HEK293 (cell line): ENCODE results near the gene ZNF292.

Experiments
- BCL11A ChIP-seq: fragments of 450-650 bp; formaldehyde crosslinking; IDR thresholded peaks from 2 replicates; pipeline ENCODE4 v1.5.1; 2016; ENCODE audit warnings: low read depth, missing biosample characterization, missing genetic modification characterization
- GFI1B ChIP-seq: fragments of 450-650 bp; formaldehyde crosslinking; IDR thresholded peaks from 2 replicates; pipeline ENCODE4 v1.5.1; 2016; ENCODE audit warnings: missing biosample characterization, missing genetic modification characterization
- GLIS2 ChIP-seq: fragments of 450-650 bp; formaldehyde crosslinking; IDR thresholded peaks from 2 replicates; pipeline ENCODE4 v1.5.1; 2016; ENCODE audit warnings: missing biosample characterization, missing genetic modification characterization
- HOXA7 ChIP-seq: sonication (generic); formaldehyde crosslinking; IDR thresholded peaks from 2 replicates; pipeline ENCODE4 v1.8.1; 2022; ENCODE audit warnings: missing genetic modification reagents, borderline replicate concordance
- HOXD13 ChIP-seq: sonication (generic); formaldehyde crosslinking; IDR thresholded peaks from 2 replicates; pipeline ENCODE4 v1.8.0; 2022; ENCODE audit warnings: missing genetic modification reagents, borderline replicate concordance
- OSR2 ChIP-seq: fragments of 450-650 bp; formaldehyde crosslinking; IDR thresholded peaks from 2 replicates; pipeline ENCODE4 v1.5.1; 2016; ENCODE audit warnings: missing biosample characterization, missing genetic modification characterization
- OVOL3 ChIP-seq: fragments of 450-650 bp; formaldehyde crosslinking; IDR thresholded peaks from 2 replicates; pipeline ENCODE4 v1.5.1; 2016; ENCODE audit warnings: missing biosample characterization, missing genetic modification characterization
- ZBTB17 ChIP-seq: fragments of 450-650 bp; formaldehyde crosslinking; IDR thresholded peaks from 2 replicates; pipeline ENCODE4 v1.5.1; 2016; ENCODE audit warnings: missing biosample characterization, missing genetic modification characterization
- ZBTB7A ChIP-seq: fragments of 450-650 bp; formaldehyde crosslinking; IDR thresholded peaks from 2 replicates; pipeline ENCODE4 v1.5.1; 2016; ENCODE audit warnings: low read depth, missing biosample characterization, missing genetic modification characterization
- ZNF121 ChIP-seq: fragments of 450-650 bp; formaldehyde crosslinking; IDR thresholded peaks from 2 replicates; pipeline ENCODE4 v1.5.1; 2016; ENCODE audit warnings: missing biosample characterization, missing genetic modification characterization
- ZNF16 ChIP-seq: fragments of 450-650 bp; formaldehyde crosslinking; IDR thresholded peaks from 2 replicates; pipeline ENCODE4 v1.5.1; 2016; ENCODE audit warnings: low read depth, missing biosample characterization, missing genetic modification characterization
- ZNF248 ChIP-seq: fragments of 450-650 bp; formaldehyde crosslinking; IDR thresholded peaks from 2 replicates; pipeline ENCODE4 v1.5.1; 2017; ENCODE audit warnings: missing biosample characterization, missing genetic modification characterization
- ZNF324 ChIP-seq: fragments of 450-650 bp; formaldehyde crosslinking; IDR thresholded peaks from 2 replicates; pipeline ENCODE4 v1.5.1; 2016; ENCODE audit warnings: missing biosample characterization, missing genetic modification characterization
- ZNF354C ChIP-seq: fragments of 450-650 bp; formaldehyde crosslinking; IDR thresholded peaks from 2 replicates; pipeline ENCODE4 v1.5.1; 2016; ENCODE audit warnings: missing biosample characterization, missing genetic modification characterization, low read depth, borderline replicate concordance
- ZNF366 ChIP-seq: fragments of 450-650 bp; formaldehyde crosslinking; conservative IDR thresholded peaks from 2 replicates; pipeline ENCODE4 v1.5.1; 2016; ENCODE audit warnings: missing biosample characterization, missing genetic modification characterization
- ZNF394 ChIP-seq: fragments of 450-650 bp; formaldehyde crosslinking; IDR thresholded peaks from 2 replicates; pipeline ENCODE4 v1.5.1; 2016; ENCODE audit warnings: missing biosample characterization, missing genetic modification characterization, mild to moderate bottlenecking, moderate library complexity, borderline replicate concordance
- ZNF530 ChIP-seq: fragments of 450-650 bp; formaldehyde crosslinking; IDR thresholded peaks from 2 replicates; pipeline ENCODE4 v1.5.1; 2016; ENCODE audit warnings: low read depth, missing biosample characterization, missing genetic modification characterization
- ZNF555 ChIP-seq: fragments of 450-650 bp; formaldehyde crosslinking; conservative IDR thresholded peaks from 2 replicates; pipeline ENCODE4 v1.5.1; 2017; ENCODE audit warnings: missing biosample characterization, mild to moderate bottlenecking, missing genetic modification characterization, inconsistent platforms
- ZNF610 ChIP-seq: fragments of 450-650 bp; formaldehyde crosslinking; IDR thresholded peaks from 2 replicates; pipeline ENCODE4 v1.5.1; 2016; ENCODE audit warnings: missing biosample characterization, missing genetic modification characterization, borderline replicate concordance
- ZNF654 ChIP-seq: fragments of 450-650 bp; formaldehyde crosslinking; IDR thresholded peaks from 2 replicates; pipeline ENCODE4 v1.5.1; 2016; ENCODE audit warnings: low read depth, missing biosample characterization, missing genetic modification characterization
- ZNF658 ChIP-seq: fragments of 450-650 bp; formaldehyde crosslinking; IDR thresholded peaks from 2 replicates; pipeline ENCODE4; 2016; ENCODE audit warnings: missing biosample characterization, missing genetic modification characterization
- ZNF670 ChIP-seq: fragments of 450-650 bp; formaldehyde crosslinking; IDR thresholded peaks from 2 replicates; pipeline ENCODE4 v1.5.1; 2016; ENCODE audit warnings: missing biosample characterization, missing genetic modification characterization, low read depth
- ZNF701 ChIP-seq: fragments of 450-650 bp; formaldehyde crosslinking; IDR thresholded peaks from 2 replicates; pipeline ENCODE4 v1.5.1; 2016; ENCODE audit warnings: missing biosample characterization, missing genetic modification characterization
- ZNF76 ChIP-seq: fragments of 450-650 bp; formaldehyde crosslinking; IDR thresholded peaks from 2 replicates; pipeline ENCODE4; 2016; ENCODE audit warnings: low read depth, missing biosample characterization, missing genetic modification characterization, borderline replicate concordance
- ZNF768 ChIP-seq: fragments of 450-650 bp; formaldehyde crosslinking; IDR thresholded peaks from 2 replicates; pipeline ENCODE4 v1.5.1; 2018; ENCODE audit warnings: missing biosample characterization, mild to moderate bottlenecking, missing genetic modification characterization
- ZXDB ChIP-seq: fragments of 450-650 bp; formaldehyde crosslinking; IDR thresholded peaks from 2 replicates; pipeline ENCODE4 v1.5.1; 2016; ENCODE audit warnings: missing biosample characterization, missing genetic modification characterization
- TF ChIP-seq, protein P1 (sequence below): fragments of 450-650 bp; formaldehyde crosslinking; conservative IDR thresholded peaks from 2 replicates; pipeline ENCODE4 v1.5.1; 2016; ENCODE audit warnings: low read depth, missing biosample characterization, missing genetic modification characterization
- TF ChIP-seq, protein P2 (sequence below): fragments of 450-650 bp; formaldehyde crosslinking; IDR thresholded peaks from 2 replicates; pipeline ENCODE4 v1.5.1; 2016; ENCODE audit warnings: missing biosample characterization, missing genetic modification characterization
- TF ChIP-seq, protein P3 (sequence below): fragments of 450-650 bp; formaldehyde crosslinking; IDR thresholded peaks from 2 replicates; pipeline ENCODE4 v1.5.1; 2017; ENCODE audit warnings: missing biosample characterization, missing genetic modification characterization
- TF ChIP-seq, protein P4 (sequence below): fragments of 450-650 bp; formaldehyde crosslinking; IDR thresholded peaks from 2 replicates; pipeline ENCODE4 v1.5.1; 2016; ENCODE audit warnings: missing biosample characterization, missing genetic modification characterization

ZNF292 gene

DNA sequence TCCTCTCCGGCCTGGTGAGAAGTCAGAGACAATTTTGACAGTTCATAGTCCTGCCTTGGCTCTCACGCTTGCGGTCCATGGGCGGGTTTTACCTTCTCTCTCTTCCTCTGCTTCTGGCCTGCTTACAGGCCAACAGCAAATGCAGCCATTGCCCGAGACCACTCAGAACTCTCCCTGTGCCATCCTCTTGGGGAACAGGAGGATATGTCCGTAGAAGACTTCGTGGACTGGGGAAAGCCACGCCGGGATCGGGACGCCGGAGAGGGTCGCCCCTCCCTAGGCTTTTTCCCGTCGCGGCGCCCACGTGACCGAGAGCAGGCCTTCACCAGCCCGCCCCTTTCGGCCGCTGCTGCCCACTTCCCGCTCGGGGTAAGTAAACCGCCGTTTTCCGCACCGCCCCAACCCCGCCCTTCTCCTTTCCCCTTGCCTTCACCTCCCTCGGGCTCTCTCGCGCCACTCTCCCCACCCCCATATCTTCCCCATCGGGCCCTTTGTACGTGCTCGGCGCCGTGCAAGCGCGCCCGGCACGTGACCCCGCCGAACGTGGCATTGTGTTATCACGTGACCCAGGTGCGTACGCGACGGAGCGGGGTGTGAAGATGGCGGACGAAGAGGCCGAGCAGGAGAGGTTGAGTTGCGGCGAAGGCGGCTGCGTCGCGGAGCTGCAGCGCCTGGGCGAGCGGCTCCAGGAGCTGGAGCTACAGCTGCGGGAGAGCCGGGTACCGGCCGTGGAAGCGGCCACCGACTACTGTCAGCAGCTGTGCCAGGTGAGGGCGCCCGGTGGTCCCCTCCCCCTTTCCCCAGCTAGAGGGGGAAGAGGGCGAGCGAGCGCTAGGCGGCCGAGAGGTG is at the start of gene ZNF292 (continued):
- TF ChIP-seq ZBTB7A (tag by site-specific recombination) (peak; percentile 87), HOXA7 (CRISPR knock-in tag) (no peak), OVOL3 (peak; percentile 94), GFI1B (tag by site-specific recombination) (no peak), ZNF248 (tag by site-specific recombination) (no peak), ZNF654 (tag by site-specific recombination) (no peak), ZNF530 (no peak), ZNF658 (no peak), GLIS2 (tag by site-specific recombination) (peak; percentile 92), ZNF701 (tag by site-specific recombination) (no peak), BCL11A (tag by site-specific recombination) (peak; percentile 71; the same call in 1 of the 2 replicates), ZNF121 (peak; percentile 33), ZXDB (tag by site-specific recombination) (peak; percentile 98), ZNF670 (tag by site-specific recombination) (no peak), HOXD13 (CRISPR knock-in tag) (no peak), ZNF768 (tag by site-specific recombination) (no peak; the same call in 1 of the 2 replicates), ZNF610 (tag by site-specific recombination) (peak; percentile 97), ZNF16 (tag by site-specific recombination) (0 out of 2 replicates have a peak, but pooled peaks have one; percentile 4), ZNF394 (peak; percentile 79), ZNF555 (tag by site-specific recombination) (no peak), ZBTB17 (tag by site-specific recombination) (peak; percentile 96), OSR2 (tag by site-specific recombination) (no peak), ZNF354C (tag by site-specific recombination) (no peak), ZNF76 (tag by site-specific recombination) (peak; percentile 90), ZNF366 (tag by site-specific recombination) (peak; percentile 92), ZNF324 (peak; percentile 97)
- TF ChIP-seq, protein P1, sequence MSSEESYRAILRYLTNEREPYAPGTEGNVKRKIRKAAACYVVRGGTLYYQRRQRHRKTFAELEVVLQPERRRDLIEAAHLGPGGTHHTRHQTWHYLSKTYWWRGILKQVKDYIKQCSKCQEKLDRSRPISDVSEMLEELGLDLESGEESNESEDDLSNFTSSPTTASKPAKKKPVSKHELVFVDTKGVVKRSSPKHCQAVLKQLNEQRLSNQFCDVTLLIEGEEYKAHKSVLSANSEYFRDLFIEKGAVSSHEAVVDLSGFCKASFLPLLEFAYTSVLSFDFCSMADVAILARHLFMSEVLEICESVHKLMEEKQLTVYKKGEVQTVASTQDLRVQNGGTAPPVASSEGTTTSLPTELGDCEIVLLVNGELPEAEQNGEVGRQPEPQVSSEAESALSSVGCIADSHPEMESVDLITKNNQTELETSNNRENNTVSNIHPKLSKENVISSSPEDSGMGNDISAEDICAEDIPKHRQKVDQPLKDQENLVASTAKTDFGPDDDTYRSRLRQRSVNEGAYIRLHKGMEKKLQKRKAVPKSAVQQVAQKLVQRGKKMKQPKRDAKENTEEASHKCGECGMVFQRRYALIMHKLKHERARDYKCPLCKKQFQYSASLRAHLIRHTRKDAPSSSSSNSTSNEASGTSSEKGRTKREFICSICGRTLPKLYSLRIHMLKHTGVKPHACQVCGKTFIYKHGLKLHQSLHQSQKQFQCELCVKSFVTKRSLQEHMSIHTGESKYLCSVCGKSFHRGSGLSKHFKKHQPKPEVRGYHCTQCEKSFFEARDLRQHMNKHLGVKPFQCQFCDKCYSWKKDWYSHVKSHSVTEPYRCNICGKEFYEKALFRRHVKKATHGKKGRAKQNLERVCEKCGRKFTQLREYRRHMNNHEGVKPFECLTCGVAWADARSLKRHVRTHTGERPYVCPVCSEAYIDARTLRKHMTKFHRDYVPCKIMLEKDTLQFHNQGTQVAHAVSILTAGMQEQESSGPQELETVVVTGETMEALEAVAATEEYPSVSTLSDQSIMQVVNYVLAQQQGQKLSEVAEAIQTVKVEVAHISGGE = peak; percentile 25; the same call in 1 of the 2 replicates
- TF ChIP-seq, protein P2, sequence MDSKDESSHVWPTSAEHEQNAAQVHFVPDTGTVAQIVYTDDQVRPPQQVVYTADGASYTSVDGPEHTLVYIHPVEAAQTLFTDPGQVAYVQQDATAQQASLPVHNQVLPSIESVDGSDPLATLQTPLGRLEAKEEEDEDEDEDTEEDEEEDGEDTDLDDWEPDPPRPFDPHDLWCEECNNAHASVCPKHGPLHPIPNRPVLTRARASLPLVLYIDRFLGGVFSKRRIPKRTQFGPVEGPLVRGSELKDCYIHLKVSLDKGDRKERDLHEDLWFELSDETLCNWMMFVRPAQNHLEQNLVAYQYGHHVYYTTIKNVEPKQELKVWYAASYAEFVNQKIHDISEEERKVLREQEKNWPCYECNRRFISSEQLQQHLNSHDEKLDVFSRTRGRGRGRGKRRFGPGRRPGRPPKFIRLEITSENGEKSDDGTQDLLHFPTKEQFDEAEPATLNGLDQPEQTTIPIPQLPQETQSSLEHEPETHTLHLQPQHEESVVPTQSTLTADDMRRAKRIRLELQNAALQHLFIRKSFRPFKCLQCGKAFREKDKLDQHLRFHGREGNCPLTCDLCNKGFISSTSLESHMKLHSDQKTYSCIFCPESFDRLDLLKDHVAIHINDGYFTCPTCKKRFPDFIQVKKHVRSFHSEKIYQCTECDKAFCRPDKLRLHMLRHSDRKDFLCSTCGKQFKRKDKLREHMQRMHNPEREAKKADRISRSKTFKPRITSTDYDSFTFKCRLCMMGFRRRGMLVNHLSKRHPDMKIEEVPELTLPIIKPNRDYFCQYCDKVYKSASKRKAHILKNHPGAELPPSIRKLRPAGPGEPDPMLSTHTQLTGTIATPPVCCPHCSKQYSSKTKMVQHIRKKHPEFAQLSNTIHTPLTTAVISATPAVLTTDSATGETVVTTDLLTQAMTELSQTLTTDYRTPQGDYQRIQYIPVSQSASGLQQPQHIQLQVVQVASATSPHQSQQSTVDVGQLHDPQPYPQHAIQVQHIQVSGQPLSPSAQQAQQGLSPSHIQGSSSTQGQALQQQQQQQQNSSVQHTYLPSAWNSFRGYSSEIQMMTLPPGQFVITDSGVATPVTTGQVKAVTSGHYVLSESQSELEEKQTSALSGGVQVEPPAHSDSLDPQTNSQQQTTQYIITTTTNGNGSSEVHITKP (tag by site-specific recombination) = peak; percentile 85
- TF ChIP-seq, protein P3, sequence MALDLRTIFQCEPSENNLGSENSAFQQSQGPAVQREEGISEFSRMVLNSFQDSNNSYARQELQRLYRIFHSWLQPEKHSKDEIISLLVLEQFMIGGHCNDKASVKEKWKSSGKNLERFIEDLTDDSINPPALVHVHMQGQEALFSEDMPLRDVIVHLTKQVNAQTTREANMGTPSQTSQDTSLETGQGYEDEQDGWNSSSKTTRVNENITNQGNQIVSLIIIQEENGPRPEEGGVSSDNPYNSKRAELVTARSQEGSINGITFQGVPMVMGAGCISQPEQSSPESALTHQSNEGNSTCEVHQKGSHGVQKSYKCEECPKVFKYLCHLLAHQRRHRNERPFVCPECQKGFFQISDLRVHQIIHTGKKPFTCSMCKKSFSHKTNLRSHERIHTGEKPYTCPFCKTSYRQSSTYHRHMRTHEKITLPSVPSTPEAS = peak; percentile 54; the same call in 1 of the 2 replicates
- TF ChIP-seq, protein P4, sequence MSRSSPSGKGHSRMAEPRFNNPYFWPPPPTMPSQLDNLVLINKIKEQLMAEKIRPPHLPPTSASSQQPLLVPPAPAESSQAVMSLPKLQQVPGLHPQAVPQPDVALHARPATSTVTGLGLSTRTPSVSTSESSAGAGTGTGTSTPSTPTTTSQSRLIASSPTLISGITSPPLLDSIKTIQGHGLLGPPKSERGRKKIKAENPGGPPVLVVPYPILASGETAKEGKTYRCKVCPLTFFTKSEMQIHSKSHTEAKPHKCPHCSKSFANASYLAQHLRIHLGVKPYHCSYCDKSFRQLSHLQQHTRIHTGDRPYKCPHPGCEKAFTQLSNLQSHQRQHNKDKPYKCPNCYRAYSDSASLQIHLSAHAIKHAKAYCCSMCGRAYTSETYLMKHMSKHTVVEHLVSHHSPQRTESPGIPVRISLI (tag by site-specific recombination) = peak; percentile 46; the same call in 1 of the 2 replicates
